ACC112 (cell line): ENCODE results near the gene CSMD2.
"Not testable (repeated sequence)": the region's sequence is repeated elsewhere in the genome, so short reads cannot be mapped to it uniquely, and the experiment has no call there.

Experiments used
- H2AFZ ChIP-seq: fragments of 200-600 bp; sonication (generic); one replicate; pipeline ENCODE4 v1.6.0; 2017; ENCODE audit warnings: antibody characterized with exemption, low read length; ENCODE audit not compliant: unreplicated experiment
- H3K27ac ChIP-seq: fragments of 200-600 bp; sonication (generic); 2 replicates; pipeline ENCODE4 v1.5.1; 2014; ENCODE audit warnings: low read depth, mild to moderate bottlenecking, antibody characterized with exemption, low read length, moderate library complexity
- H3K27me3 ChIP-seq: fragments of 200-600 bp; sonication (generic); 2 replicates; pipeline ENCODE4 v1.6.1; 2014; ENCODE audit warnings: mild to moderate bottlenecking, antibody characterized with exemption, low read length, moderate library complexity, mixed read lengths; ENCODE audit not compliant: insufficient read depth
- H3K36me3 ChIP-seq: fragments of 200-600 bp; sonication (generic); 2 replicates; pipeline ENCODE4 v1.6.1; 2016; ENCODE audit warnings: mild to moderate bottlenecking, antibody characterized with exemption, low read length, moderate library complexity, mixed read lengths; ENCODE audit not compliant: insufficient read depth
- H3K4me1 ChIP-seq: fragments of 200-600 bp; sonication (generic); one replicate; pipeline ENCODE4 v1.6.1; 2016; ENCODE audit warnings: low read length, mixed read lengths; ENCODE audit not compliant: insufficient read depth, unreplicated experiment, control insufficient read depth
- H3K4me3 ChIP-seq: fragments of 200-600 bp; sonication (generic); 2 replicates; pipeline ENCODE4 v1.5.1; 2014; ENCODE audit warnings: mild to moderate bottlenecking, low read depth, low read length
- H3K79me2 ChIP-seq: fragments of 200-600 bp; sonication (generic); one replicate; pipeline ENCODE4 v1.6.0; 2016; ENCODE audit warnings: low read length; ENCODE audit not compliant: control insufficient read depth, unreplicated experiment, insufficient read depth

CSMD2 gene

GRCh38 chr1:34025675-34026074 is 139.4 kb downstream of the CSMD2 start:
- H3K36me3 ChIP-seq = no peaks in the 10 kb centered on the region
- H3K4me1 ChIP-seq = no peaks in the 10 kb centered on the region
- H3K27me3 ChIP-seq = no peaks in the 10 kb centered on the region
- H3K4me3 ChIP-seq = no peak overlapping the region
- no peak overlapping the region for H3K27ac ChIP-seq
- H3K79me2 ChIP-seq = no peaks in the 10 kb centered on the region
- H2AFZ ChIP-seq = no peak overlapping the region

GRCh38 chr1:34024485-34024884 is 140.5 kb downstream of the CSMD2 start:
- no peaks in the 10 kb centered on the region for H3K27me3 ChIP-seq
- H3K36me3 ChIP-seq = no peaks in the 10 kb centered on the region
- H3K27ac ChIP-seq = no peak overlapping the region
- no peaks in the 10 kb centered on the region for H3K79me2 ChIP-seq
- no peaks in the 10 kb centered on the region for H3K4me1 ChIP-seq
- no peak overlapping the region for H2AFZ ChIP-seq
- no peak overlapping the region for H3K4me3 ChIP-seq

GRCh38 chr1:34019741-34020552 is 145.1 kb downstream of the CSMD2 start:
- H3K79me2 ChIP-seq = no peaks in the 10 kb centered on the region
- H3K36me3 ChIP-seq = no peaks in the 10 kb centered on the region
- no peak overlapping the region for H2AFZ ChIP-seq
- no peaks in the 10 kb centered on the region for H3K27me3 ChIP-seq
- H3K4me3 ChIP-seq = no peak overlapping the region
- H3K4me1 ChIP-seq = no peaks in the 10 kb centered on the region
- no peak overlapping the region for H3K27ac ChIP-seq

- Histone ChIP-seq H3K27me3 (no peaks in the 10 kb centered on the region), H3K27ac (no peak overlapping the region), H3K36me3 (no peaks in the 10 kb centered on the region), H3K4me1 (no peaks in the 10 kb centered on the region), H3K4me3 (no peak overlapping the region), H3K79me2 (no peaks in the 10 kb centered on the region), H2AFZ (no peak overlapping the region)
Observed at GRCh38 chr1:34018285-34018684, 146.7 kb downstream of the CSMD2 start.

- H3K27ac ChIP-seq, H3K36me3 ChIP-seq, H3K27me3 ChIP-seq, H3K79me2 ChIP-seq, H2AFZ ChIP-seq, H3K4me1 ChIP-seq, H3K4me3 ChIP-seq: not testable (repeated sequence)
Observed at GRCh38 chr1:34016281-34016680, 148.7 kb downstream of the CSMD2 start.

GRCh38 chr1:34013958-34014737 is 150.9 kb downstream of the CSMD2 start:
- H3K27me3 ChIP-seq = no peaks in the 10 kb centered on the region
- no peak overlapping the region for H2AFZ ChIP-seq
- no peaks in the 10 kb centered on the region for H3K79me2 ChIP-seq

GRCh38 chr1:34013136-34013535 is 151.9 kb downstream of the CSMD2 start:
- Histone ChIP-seq H3K27me3 (no peaks in the 10 kb centered on the region), H3K36me3 (no peaks in the 10 kb centered on the region), H3K4me3 (no peak overlapping the region), H3K4me1 (no peaks in the 10 kb centered on the region), H2AFZ (no peak overlapping the region), H3K79me2 (no peaks in the 10 kb centered on the region), H3K27ac (no peak overlapping the region)

More at GRCh38 chr1:34013958-34014737, 150.9 kb downstream of the CSMD2 start:
- Histone ChIP-seq H3K4me1 (no peaks in the 10 kb centered on the region), H3K4me3 (no peak overlapping the region), H3K36me3 (no peaks in the 10 kb centered on the region), H3K27ac (no peak overlapping the region)

- no peak overlapping the region for H3K4me3 ChIP-seq
- H3K27me3 ChIP-seq = no peaks in the 10 kb centered on the region
- no peaks in the 10 kb centered on the region for H3K79me2 ChIP-seq
- H2AFZ ChIP-seq = no peak overlapping the region
- H3K36me3 ChIP-seq = no peaks in the 10 kb centered on the region
- no peaks in the 10 kb centered on the region for H3K4me1 ChIP-seq
- no peak overlapping the region for H3K27ac ChIP-seq
Observed at GRCh38 chr1:34009340-34009985, 155.6 kb downstream of the CSMD2 start.

GRCh38 chr1:34007760-34008159 is 157.3 kb downstream of the CSMD2 start:
- H3K79me2 ChIP-seq = no peaks in the 10 kb centered on the region
- no peaks in the 10 kb centered on the region for H3K4me1 ChIP-seq
- no peak overlapping the region for H3K4me3 ChIP-seq
- H2AFZ ChIP-seq = no peak overlapping the region
- H3K27ac ChIP-seq = no peak overlapping the region
- H3K36me3 ChIP-seq = no peaks in the 10 kb centered on the region
- no peaks in the 10 kb centered on the region for H3K27me3 ChIP-seq

- Histone ChIP-seq H3K36me3 (no peaks in the 10 kb centered on the region), H3K4me3 (no peak overlapping the region), H3K27ac (no peak overlapping the region), H3K79me2 (no peaks in the 10 kb centered on the region), H3K27me3 (no peaks in the 10 kb centered on the region), H3K4me1 (no peaks in the 10 kb centered on the region), H2AFZ (no peak overlapping the region)
Observed at GRCh38 chr1:34005309-34005708, 159.7 kb downstream of the CSMD2 start.
